Head of caudate nucleus (tissue), 42 donors: ENCODE data around the gene FAM120AOS.

Experiments used
- DNase-seq, 42 donors: peaks; one replicate each; pipeline versions ENCODE4 v3.0.0 to v3.0.0-alpha.2; 2020 to 2021; ENCODE audit warnings: mixed read lengths in 7 of 42
- intact Hi-C: fragments of 100-400 bp; cut with DNase I; formaldehyde crosslinking; loops from one replicate; pipeline ENCODE4 v1.15.0; 2022

FAM120AOS gene

GRCh38 chr9:93468763-93469456, 15.5 kb upstream of the FAM120AOS start:
- intact Hi-C loops, result no loop called here
- DNase-seq, result no peak

- intact Hi-C loops, result no loop called here
- no peak for DNase-seq
Observed at GRCh38 chr9:93467462-93467861, 14.1 kb upstream of the FAM120AOS start.

- intact Hi-C loops, result no loop called here
- DNase-seq, result no peak
Observed at GRCh38 chr9:93467062-93467416, 13.7 kb upstream of the FAM120AOS start.

- DNase-seq, result no peak
- intact Hi-C loops, result no loop called here
Observed at GRCh38 chr9:93466416-93467061, 13.2 kb upstream of the FAM120AOS start.

- no peak for DNase-seq
Observed at GRCh38 chr9:93465855-93466254, 12.5 kb upstream of the FAM120AOS start.

GRCh38 chr9:93464876-93465275, 11.5 kb upstream of the FAM120AOS start:
- DNase-seq, result no peak
- intact Hi-C loops, result no loop called here

More at GRCh38 chr9:93465855-93466254, 12.5 kb upstream of the FAM120AOS start:
- intact Hi-C loops, result no loop called here

GRCh38 chr9:93464395-93464794, 11.0 kb upstream of the FAM120AOS start:
- intact Hi-C loops, result no loop called here
- DNase-seq, result no peak

GRCh38 chr9:93463638-93464248, 10.4 kb upstream of the FAM120AOS start:
- intact Hi-C loops, result no loop called here
- no peak for DNase-seq

- no peak for DNase-seq
- intact Hi-C loops, result no loop called here
Observed at GRCh38 chr9:93461821-93462220, 8.4 kb upstream of the FAM120AOS start.

GRCh38 chr9:93461414-93461743, 8.0 kb upstream of the FAM120AOS start:
- intact Hi-C loops, result no loop called here
- no peak for DNase-seq

- intact Hi-C loops, result no loop called here
- DNase-seq, result no peak
Observed at GRCh38 chr9:93460689-93461413, 7.5 kb upstream of the FAM120AOS start.

- intact Hi-C loops, result no loop called here
- DNase-seq, result no peak
Observed at GRCh38 chr9:93459432-93459847, 6.1 kb upstream of the FAM120AOS start.

GRCh38 chr9:93458712-93459111, 5.3 kb upstream of the FAM120AOS start:
- DNase-seq, result no peak
- intact Hi-C loops, result no loop called here

GRCh38 chr9:93457006-93457405, 3.6 kb upstream of the FAM120AOS start:
- DNase-seq, result no peak
- intact Hi-C loops, result no loop called here

GRCh38 chr9:93456504-93456903, 3.1 kb upstream of the FAM120AOS start:
- intact Hi-C loops, result no loop called here
- DNase-seq, result no peak

GRCh38 chr9:93456022-93456421, 2.6 kb upstream of the FAM120AOS start:
- intact Hi-C loops, result no loop called here
- DNase-seq, result no peak

- DNase-seq, result peak in 25 of 42 donors; percentile 9 to 58 (median 26)
Observed at GRCh38 chr9:93452710-93453046, 703 bp downstream of the FAM120AOS start.

GRCh38 chr9:93451849-93452709, 1.3 kb downstream of the FAM120AOS start:
- intact Hi-C loops, result loop anchor here (2.0 to 5.0 kb wide), 2 partner anchors 115 to 355 kb away; partner anchors contain the start of gene CARD19
- peak in 39 of 42 donors; percentile 21 to 74 (median 50) for DNase-seq

More at GRCh38 chr9:93452710-93453046, 703 bp downstream of the FAM120AOS start:
- intact Hi-C loops, result loop anchor here (2.0 to 5.0 kb wide), 2 partner anchors 114 to 355 kb away; partner anchors contain the start of gene CARD19
